Fibroblast of pulmonary artery (primary cell): ENCODE measurements around the gene CFAP44.

Experiments used
- DNase-seq: peaks from one replicate; pipeline ENCODE4 v3.0.0-alpha.2; 2010; ENCODE audit warnings: low read depth
- H3K4me3 ChIP-seq: replicated peaks from 2 replicates; pipeline ENCODE4 v1.5.1; 2011; ENCODE audit warnings: low read depth, mild to moderate bottlenecking, control low read depth, low read length, moderate library complexity
- CTCF ChIP-seq: IDR thresholded peaks from 2 replicates; pipeline ENCODE4 v1.5.1; 2011; ENCODE audit warnings: mild to moderate bottlenecking, control low read depth, low read length, inconsistent platforms; ENCODE audit errors: missing control alignments

CFAP44 gene

GRCh38 chr3:113428581-113428980 is 12.7 kb downstream of the CFAP44 start:
- TF ChIP-seq CTCF = no peak
- no peak for DNase-seq
- H3K4me3 ChIP-seq = no peak overlapping the region

- no peak for DNase-seq
- no peak overlapping the region for H3K4me3 ChIP-seq
- no peak for TF ChIP-seq CTCF
Observed at GRCh38 chr3:113423699-113424098, 17.6 kb downstream of the CFAP44 start.

GRCh38 chr3:113421082-113421481 is 20.2 kb downstream of the CFAP44 start:
- no peak overlapping the region for H3K4me3 ChIP-seq
- DNase-seq = no peak
- no peak for TF ChIP-seq CTCF

GRCh38 chr3:113409676-113410075 is 31.6 kb downstream of the CFAP44 start:
- TF ChIP-seq CTCF = no peak

GRCh38 chr3:113405180-113405579 is 36.1 kb downstream of the CFAP44 start:
- DNase-seq = peak; percentile 81

More at GRCh38 chr3:113409676-113410075, 31.6 kb downstream of the CFAP44 start:
- H3K4me3 ChIP-seq = no peak overlapping the region
- DNase-seq = peak; percentile 91

GRCh38 chr3:113404637-113405036 is 36.7 kb downstream of the CFAP44 start:
- DNase-seq = peak; percentile 10
- no peak for TF ChIP-seq CTCF

More at GRCh38 chr3:113405180-113405579, 36.1 kb downstream of the CFAP44 start:
- no peak overlapping the region for H3K4me3 ChIP-seq
- no peak for TF ChIP-seq CTCF

More at GRCh38 chr3:113404637-113405036, 36.7 kb downstream of the CFAP44 start:
- H3K4me3 ChIP-seq = no peak overlapping the region
